HG03439 (cell line): ENCODE measurements around the gene INSRR.

Source experiments
- ATAC-seq: cut with Tn5 transposase; IDR thresholded peaks from one replicate; pipeline ENCODE4 v1.9.1; 2021; ENCODE audit warnings: mild to moderate bottlenecking, moderate library complexity; ENCODE audit not compliant: unreplicated experiment

The INSRR gene

DNA sequence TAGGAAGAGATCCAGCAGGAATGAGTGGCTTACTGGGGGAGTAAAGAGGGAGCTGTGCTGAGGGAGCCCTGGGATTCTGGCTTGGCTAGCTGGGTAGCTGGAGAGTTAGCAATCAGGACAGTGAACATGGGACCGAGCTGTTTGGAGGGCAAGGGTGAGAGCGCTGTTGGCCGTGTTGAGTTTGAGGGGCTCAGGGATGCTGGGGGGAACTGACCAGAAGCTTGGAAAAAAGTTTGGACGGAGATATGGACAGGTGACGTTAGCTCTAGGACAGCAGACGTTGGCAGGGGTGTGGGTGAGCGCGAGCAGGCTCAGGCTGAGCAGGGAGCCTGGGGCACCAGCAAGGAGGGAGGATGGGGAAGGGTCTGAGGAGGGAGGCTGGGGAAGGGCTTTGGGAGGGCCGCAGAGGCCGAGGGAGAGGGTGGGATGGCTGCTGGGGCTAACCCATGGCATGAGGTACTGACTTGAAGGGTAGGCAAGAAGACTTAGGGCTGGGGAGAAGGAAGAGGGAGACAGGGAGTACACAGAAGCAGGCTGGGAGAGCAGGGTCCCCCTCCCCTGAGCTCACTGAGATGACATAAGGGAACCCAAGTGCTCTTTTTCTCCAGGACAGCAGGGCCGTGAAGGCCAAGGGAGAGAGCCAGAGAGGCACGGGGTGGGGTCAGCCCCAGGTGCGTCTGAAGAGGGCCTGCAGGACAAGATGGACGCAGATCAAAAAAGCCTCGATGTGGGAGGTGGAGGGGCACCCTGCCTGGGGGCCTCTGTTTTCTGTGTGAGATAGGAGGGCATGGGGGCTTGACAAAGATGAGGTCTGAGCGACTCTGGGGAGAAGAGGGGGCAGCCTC lies 50.5 kb downstream of the INSRR start:
- no peak for ATAC-seq

DNA sequence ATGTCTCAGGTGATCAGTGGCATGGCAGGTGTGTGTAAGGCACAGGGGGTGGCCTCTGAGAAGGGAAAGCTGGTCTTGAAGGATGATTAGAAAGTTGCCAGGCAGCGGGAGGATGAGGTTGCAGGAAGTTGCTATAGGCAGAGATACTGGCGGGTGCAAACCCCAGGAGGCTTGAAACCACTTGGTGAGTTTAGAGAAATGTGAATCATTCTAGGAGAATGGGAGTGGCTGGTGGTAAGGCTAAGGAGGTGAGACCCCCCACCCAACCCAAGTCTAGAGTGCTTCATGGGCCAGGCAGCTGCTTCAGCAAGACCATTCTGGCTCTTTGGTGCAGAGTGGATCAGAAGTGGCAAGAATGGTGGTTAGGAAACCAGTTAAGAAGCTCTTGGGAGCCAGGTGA lies 51.3 kb downstream of the INSRR start:
- ATAC-seq, result no peak

DNA sequence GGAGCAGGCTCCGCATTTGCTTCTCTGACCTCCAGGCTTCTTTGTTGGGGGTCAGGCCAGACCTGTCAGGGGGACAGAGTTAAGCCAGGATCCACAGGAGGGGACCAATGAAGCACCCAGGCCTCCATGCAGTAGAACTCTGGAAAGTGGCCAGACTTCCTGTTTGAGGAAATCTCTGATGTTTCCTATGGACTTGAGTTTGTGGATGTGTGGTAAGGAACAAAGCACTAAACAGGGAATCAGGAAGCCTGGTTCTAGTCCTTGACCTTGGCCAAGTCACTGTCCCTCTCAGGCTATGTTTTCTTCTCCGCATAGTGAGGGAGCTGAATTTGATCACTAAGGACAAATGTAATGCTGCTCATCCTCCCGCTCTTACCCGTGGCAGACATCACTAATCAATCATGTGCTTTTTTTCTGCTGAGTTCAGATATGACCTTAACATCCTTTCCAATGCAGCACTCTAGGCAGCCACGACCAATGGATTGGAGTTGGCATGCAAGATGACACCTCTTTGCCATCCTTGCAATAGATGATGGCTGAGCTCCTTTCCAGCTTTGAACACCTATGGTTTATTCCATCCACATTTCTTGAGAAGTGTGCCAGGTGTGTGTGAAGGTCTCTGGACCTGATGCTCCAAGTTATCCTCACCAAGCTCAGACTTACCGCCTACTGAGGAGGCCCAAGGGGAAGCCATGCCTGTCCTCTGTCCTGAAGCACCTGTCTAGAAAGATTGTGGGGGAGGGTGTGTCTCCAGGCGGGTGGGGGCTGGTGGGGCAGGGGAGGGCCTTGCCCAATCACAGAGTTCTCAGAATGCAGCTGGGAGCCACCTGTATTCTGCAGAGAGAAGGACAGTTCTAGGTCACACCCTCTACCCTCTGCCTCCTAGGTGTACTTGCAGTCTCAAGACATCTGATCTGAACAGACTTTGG lies 52.1 kb downstream of the INSRR start:
- ATAC-seq, result no peak

DNA sequence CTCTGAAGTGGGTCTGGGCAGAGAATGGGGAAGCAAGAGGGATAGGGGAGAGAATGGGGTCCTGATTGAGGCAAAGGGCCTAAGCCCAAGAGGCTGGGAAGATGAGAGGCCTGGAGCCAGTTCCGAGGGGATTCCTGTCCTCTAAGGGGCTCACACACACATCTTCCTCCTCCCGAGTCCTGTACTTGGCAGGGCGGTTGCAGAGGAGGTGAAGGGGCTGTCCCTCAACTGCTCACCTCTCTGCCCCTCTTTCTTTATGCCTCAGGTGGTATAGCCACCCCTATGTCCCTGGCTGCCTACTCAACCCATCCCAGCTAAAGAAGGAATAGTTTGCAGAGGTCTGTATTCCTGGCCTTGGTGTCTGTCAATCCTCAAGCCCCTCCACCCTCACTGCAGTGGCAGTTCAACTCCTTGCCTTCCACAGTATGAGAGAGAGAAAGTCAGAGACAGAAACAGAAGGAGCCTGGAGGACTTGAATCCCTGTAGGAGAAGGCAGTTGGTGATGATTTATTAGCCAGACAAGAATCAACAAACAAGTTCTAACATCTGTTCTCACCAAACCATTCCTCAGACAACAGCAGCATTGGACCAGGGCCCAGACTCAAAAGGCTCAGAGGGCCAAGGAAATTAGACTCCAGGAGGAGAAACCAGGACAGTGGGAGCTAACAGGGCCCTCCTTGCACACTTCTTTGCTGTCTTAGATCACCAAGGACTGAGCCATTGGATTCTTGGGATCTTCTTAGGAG lies 53.0 kb downstream of the INSRR start:
- no peak for ATAC-seq

DNA sequence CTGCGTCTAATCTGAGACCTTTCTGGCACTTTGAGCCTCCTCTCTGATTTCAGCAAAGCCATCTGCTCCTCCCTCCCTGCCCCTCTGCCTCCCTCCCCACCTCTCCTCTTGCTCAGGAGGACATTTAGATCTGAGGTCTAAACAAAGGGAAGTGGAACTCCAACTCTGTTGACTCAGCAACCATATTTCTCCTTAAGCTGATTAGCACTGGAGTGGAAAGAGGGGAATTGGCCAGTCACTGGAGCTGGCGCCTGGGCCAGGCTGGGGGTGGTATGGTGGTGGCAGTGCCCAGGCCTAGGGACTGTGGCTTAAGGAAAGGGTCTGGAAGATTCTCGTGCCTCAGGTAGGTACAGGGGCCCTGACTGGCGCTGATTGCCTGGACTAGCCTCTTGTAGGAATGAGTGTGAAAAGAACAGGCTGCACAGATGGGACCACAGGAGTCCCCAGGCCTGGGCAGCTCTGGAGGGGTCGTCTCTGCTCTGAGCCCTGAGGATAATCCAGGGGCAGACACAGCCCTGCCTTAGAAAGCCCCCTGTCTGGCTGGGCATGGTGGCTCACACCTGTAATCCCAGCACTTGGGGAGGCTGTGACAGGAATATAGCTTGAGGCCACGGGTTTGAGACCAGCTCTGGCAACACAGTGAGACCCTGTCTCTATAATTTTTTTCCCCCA lies 54.2 kb downstream of the INSRR start:
- no peak for ATAC-seq

DNA sequence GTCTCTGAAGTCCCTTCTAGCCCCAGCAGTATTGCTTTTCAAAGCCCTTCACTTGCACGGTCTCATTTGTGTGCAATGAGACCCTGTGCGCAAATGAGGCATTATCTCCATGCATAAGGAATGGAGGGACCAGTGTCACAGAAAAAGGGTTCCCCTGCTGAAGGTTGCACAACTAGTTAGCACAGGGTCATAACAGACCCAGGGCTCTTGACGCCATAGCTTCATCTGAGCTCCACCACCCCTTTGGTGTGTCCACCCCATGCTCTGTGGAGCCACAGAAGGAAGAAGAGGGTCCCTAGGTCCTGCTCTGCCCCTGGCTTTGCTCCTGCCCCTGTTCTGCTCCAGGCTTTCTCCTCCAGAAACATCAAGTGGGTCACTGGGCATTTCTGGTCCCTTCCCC lies 54.9 kb downstream of the INSRR start:
- no peak for ATAC-seq

DNA sequence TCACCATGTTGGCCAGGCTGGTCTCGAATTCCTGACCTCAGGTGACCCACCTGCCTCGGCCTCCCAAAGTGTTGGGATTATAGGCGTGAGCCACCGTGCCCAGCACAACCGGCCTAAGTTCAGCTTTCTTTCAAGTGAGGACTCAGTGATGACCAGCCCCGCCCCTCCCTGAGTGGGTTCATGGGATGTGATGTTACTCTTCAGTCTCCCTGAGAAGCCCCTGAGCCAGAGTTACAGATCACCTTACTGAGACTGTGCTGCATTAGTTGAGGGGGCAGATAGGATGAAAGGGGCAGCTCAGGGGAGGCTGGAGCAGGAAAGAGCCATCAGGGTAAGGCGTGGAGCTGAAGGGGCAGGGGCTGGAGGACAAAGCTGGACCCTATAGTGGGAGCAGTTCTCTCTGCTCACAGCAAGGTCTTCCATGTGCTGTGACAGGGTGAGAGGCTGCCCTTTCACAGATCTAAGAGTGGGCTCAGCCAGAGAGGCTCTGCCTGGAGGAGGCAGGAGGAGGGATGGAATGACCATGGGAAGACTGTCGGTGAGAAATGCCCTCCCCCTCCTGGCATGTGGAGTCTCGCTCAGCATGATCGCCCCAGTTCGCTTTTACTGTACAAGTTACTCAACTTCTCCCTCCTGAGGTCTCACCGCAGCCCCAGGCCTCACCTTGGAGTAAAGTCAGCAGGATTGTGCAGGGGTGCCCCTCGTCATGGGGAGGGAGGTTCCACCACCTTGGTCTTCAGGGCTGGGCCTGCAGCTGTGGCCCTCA lies 55.6 kb downstream of the INSRR start:
- no peak for ATAC-seq

DNA sequence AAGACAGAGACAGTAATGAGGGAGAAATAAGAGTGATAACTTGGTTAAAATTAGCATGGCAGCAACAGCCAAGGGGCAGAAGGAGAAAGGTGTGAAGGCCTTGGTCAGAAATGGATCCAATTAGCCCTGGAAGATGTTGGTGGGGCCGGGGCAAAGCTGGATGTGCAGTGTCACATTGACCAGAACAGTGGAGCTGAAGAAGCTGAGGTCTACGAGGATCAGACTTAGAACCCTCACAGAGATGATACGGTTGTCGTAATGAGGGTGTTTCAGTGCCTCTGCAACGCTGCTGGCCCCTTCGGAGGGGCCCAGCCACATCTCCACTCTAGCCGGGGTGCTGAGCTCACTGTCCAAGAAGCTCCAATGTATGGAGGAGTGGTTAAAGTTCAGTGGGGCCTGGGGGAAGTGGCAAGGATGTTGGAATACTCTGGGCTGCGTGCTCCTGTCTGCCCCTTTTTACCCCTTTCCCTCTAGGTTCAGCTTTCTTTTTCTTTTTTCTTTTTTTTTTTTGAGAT lies 56.4 kb downstream of the INSRR start:
- ATAC-seq, result no peak

DNA sequence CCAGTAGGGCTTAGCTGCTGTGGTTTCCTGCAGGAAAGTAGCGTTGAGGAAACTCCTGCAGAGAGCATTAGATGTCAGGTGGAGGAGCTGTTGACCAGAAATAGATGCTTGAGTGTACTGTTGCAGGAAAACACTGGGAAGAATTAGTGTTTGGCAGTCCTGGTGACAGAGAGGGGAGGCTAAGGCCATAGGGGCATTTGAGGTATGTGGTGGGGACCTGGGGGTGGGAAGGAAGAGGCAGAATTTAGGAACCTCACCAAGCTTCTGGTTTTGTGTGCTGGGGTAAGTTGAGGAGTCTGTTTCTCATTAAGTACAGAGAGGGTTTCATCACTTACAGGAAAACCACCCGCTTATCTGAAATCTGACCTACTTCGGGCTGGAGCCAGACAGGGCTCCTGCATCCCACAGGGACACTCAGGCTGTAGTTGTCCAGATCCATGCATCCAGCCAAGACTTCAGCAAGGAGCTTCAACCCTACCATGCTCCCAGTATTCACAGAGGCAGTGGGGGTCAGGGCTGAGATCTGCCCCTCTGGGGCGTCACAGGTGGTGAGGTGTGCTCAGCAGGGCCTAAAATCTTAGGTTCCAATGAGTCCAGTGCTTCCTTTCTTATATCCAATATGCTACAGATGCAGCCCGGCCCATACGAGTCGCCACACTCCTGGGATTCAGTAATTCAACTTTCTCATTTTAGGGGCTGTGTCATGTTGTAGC lies 57.4 kb downstream of the INSRR start:
- no peak for ATAC-seq

DNA sequence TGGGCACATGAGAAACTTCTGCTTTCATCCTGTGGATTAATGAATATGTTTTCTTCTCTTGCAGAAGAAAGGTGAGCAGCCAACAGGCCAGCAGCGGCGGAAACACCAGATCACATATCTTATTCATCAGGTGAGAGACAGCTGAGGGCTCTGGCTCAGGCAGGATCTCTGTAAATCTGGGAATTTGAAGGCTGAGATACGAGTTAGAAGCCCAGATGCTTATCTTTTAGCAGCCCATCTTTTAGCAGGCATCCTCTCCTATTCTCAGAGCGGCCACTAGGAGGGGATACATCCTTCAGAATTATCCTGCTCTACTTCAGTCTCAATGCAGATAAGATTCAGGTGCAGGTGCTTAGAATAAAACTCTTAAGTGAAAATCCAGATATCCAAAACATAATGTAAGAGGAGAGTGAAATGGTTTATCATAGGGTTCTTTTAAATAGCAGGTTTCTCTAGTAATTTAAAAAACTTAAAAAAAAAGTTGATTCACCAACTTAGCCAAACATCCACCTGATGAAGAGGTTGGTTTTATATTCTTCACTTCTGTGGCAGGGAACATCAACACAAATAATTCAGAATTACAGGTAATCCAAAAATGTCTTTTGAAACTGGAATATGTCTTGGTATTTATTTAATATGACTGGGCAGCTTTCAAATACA lies 61.6 kb downstream of the INSRR start:
- ATAC-seq, result no peak

DNA sequence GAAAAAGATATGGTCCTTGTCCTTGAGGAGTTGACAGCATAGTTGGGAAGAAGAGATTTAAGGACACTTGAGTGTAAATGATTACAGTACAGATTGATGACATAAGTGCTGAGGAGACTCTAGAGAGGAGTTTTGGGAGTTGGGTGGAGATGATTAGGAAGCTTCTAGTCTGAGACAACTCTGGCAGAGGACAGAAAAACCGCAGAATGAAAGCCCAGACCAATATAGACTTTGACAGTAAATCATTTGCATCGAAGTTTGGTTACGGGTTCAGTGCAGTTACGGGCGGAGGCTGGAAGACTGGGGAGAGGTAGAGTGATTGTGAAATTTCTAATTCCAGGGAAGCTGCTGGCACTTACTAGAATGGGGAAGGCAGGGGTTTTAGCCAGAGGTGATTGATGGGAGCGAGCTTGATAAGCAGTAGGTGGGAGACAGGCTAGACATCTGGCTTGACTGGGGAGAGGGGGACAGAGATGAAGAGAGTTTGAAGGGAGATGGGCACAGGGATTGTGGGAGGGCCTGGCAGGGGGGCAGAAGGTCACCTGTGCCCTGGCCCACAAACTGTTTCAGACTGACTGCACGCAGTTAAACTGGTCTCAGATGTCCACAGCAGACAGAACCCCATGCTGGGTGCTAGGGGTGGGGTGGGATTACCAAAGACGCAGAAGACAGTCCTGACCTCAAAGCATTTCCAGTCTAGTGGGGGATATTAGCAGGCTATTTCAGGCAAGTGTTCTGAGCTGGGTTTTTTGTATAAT lies 62.4 kb downstream of the INSRR start:
- no peak for ATAC-seq

DNA sequence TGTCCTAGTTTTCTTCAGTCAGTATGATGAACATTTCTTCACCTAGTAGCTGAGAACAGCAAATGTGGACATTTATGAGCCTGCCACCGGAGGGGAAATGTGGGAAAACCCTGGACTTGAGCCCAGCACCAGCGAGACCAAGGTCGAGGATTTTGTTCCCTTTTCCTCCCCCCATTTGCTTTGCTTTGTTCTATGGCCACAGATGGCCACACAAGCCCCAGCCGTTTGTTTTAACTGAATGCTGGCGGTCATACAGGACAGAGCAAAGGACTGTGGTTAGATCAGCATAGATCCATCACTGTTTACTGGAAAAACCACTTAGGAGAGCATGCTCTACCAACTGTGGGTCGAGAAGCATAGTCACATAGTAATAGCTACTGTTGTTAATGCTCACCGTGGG lies 63.1 kb downstream of the INSRR start:
- ATAC-seq, result no peak

DNA sequence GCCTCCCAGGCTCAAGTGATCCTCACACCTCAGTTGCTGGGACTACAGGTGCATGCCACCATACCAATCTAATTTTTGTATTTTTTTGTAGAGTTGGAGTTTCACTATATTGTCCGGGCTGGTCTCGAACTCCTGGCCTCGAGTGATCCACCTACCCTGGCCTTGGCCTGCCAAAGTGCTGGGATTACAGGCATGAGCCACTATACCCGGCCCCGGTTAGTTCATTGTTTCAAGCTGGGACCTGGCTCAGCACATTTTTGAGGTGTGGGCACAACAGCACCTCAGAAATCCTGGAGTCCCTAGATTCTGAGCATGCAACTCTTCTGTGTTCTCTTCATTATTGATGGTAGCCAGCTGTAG lies 63.6 kb downstream of the INSRR start:
- ATAC-seq, result no peak

DNA sequence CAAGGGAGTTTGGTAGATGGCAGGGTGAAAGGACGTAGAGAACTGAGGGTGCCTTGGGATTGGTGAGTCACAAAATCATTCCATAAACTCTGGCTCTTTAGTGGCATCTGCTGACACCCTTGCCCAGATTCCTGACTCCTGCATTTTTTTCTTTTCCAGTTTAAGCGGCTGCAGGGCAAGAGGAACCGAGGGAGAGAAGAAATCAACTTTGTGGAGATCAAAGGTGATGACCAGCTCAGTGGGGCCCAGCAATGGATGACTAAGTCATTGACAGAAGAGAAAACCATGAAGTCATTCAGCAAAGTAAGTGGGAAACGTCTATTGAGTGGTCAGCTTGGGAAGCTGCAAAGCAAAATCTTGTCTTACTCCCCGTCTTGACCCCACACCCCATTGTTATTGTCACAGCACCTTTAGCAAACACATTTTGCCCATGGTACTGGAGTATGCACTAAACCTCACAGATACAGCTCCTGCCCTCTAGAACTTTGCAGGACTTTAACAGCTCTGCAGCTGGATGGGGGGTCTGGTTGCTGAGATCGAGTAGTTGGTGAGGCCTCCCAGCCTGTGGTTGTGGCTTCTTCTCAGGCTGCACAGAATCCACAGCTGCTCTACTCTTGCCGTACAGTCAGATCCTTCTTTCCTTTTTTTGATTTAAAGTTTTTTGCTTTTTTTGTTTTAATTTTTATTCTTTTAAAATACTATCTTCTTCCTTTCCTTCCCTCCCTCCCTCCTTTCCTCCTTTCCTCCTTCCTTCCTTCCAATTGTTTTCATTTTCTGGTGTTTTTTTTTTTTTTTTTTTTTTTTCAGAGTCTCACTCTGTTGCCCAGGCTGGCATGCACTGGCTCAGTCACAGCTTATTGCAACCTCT lies 64.2 kb downstream of the INSRR start:
- no peak for ATAC-seq
